Measurements from ENCODE around the gene TRMT44.

GRCh38 chr4:8514391-8514790 is 73.8 kb downstream of the TRMT44 start:
- TF ChIP-seq POLR2A (IDR thresholded peaks at IDR 0.05) (no peak), CTCF (IDR thresholded peaks at IDR 0.05) (no peak)

Data from adrenal gland (tissue), 5 donors.